Measurements from ENCODE around the gene ATP5F1E. TPM values are rescaled to one million over a fixed set of nuclear protein-coding genes. Genes with fewer than 3 reads are reported as not detected.

ATP5F1E gene
- total and polyA plus RNA-seq, 2 donors (not counting 3 experiments of a cell fraction or from before 2014, with no cell fraction given), result 29.0 to 107 TPM

DNA sequence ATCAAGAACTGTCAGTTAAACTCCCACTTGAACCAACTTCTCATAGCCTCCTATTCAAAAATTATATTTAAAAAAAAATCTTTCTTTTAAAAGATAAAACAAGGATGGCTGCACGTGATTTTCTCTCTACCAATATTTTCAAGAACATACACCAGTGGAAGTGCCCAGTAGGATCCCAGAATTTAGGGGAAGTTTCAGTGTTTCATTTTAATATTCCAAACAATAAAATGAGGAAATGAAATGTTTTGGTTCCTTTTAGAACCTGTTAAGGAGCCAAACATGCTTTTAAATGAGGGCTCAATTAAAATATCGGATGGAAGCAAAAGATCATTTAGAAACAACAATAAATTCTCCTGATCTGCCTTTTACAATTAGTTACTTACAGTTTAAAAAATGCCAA lies 36.9 kb upstream of the ATP5F1E start:
- H3K9me1 ChIP-seq (replicated peaks; ENCODE audit: control insufficient read depth, extremely low read depth, insufficient read depth, low read length), result no peaks in the 10 kb centered on the region
- POLR2A ChIA-PET, result no interaction called here
- H3K27ac ChIP-seq (ENCODE audit: insufficient read depth, low read depth, low read length), result no peak overlapping the region
- H3K9me3 ChIP-seq (replicated peaks; ENCODE audit: control insufficient read depth, insufficient read depth, low read length), result no peaks in the 10 kb centered on the region
- no peak overlapping the region for H3K9ac ChIP-seq (replicated peaks; ENCODE audit: extremely low read depth, insufficient read depth, low read length)
- no peaks in the 10 kb centered on the region for H3K36me3 ChIP-seq (ENCODE audit: control insufficient read depth in 2 of 2, extremely low read depth in 1 of 2, insufficient read depth in 2 of 2, low read length in 2 of 2)
- intact Hi-C loops (cut with micrococcal nuclease) (no loop called here), dilution Hi-C loops (cut with MboI; ENCODE audit: extremely low pct_ligation_motif_present, low sequenced_read_pairs) (no loop called here)
- H3K27me3 ChIP-seq (ENCODE audit: control insufficient read depth in 2 of 2, insufficient read depth in 2 of 2, low read length in 2 of 2), result peaks cover 7 to 39% of the 10 kb centered on the region in 2 experiments
- no peaks in the 10 kb centered on the region for H4K20me1 ChIP-seq (replicated peaks; ENCODE audit: control insufficient read depth, extremely low read depth, insufficient read depth, low read length)
- H2AFZ ChIP-seq (ENCODE audit: low read depth, low read length), result no peak overlapping the region
- FAIRE-seq (no peak), DNase-seq (ENCODE audit: low read depth, low spot score) (no peak)
- H3K4me3 ChIP-seq (replicated peaks in 1 of 3; ENCODE audit: insufficient read depth in 1 of 3, low read depth in 1 of 3, low read length in 3 of 3), result no peak overlapping the region
- no peak overlapping the region for H3K4me2 ChIP-seq (ENCODE audit: insufficient read depth, low read length)
- no TSS peak for BruUV-seq (replicated peaks)
- H3K4me1 ChIP-seq (ENCODE audit: control insufficient read depth, extremely low read depth, insufficient read depth, low read length), result peaks cover 2% of the 10 kb centered on the region
- H3K79me2 ChIP-seq (ENCODE audit: control insufficient read depth, insufficient read depth, low read length), result no peaks in the 10 kb centered on the region
- CTCF ChIA-PET, result no interaction called here
- TF ChIP-seq GATA2 (IDR thresholded peaks at IDR 0.05; ENCODE audit: insufficient read depth, insufficient read length, low read depth, low read length), result no peak
- TF ChIP-seq MYC (IDR thresholded peaks at IDR 0.05; ENCODE audit: low read depth, low read length), result no peak
- no peak for TF ChIP-seq MAX (IDR thresholded peaks at IDR 0.05; ENCODE audit: insufficient read depth, insufficient read length)
- TF ChIP-seq, protein P1, sequence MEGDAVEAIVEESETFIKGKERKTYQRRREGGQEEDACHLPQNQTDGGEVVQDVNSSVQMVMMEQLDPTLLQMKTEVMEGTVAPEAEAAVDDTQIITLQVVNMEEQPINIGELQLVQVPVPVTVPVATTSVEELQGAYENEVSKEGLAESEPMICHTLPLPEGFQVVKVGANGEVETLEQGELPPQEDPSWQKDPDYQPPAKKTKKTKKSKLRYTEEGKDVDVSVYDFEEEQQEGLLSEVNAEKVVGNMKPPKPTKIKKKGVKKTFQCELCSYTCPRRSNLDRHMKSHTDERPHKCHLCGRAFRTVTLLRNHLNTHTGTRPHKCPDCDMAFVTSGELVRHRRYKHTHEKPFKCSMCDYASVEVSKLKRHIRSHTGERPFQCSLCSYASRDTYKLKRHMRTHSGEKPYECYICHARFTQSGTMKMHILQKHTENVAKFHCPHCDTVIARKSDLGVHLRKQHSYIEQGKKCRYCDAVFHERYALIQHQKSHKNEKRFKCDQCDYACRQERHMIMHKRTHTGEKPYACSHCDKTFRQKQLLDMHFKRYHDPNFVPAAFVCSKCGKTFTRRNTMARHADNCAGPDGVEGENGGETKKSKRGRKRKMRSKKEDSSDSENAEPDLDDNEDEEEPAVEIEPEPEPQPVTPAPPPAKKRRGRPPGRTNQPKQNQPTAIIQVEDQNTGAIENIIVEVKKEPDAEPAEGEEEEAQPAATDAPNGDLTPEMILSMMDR (IDR thresholded peaks at IDR 0.05; ENCODE audit: extremely low read depth in 1 of 2, insufficient read depth in 1 of 2, low read depth in 1 of 2, low read length in 2 of 2), result no peak
- TF ChIP-seq POLR2AphosphoS5 (IDR thresholded peaks at IDR 0.05; ENCODE audit: insufficient read depth, low read depth, low read length), result no peak
- TF ChIP-seq FOS (IDR thresholded peaks at IDR 0.05; ENCODE audit: borderline replicate concordance, insufficient read depth, low read length), result no peak
- no peak for TF ChIP-seq POLR2A (IDR thresholded peaks at IDR 0.05; ENCODE audit: low read depth, low read length)
- TF ChIP-seq JUN (IDR thresholded peaks at IDR 0.05; ENCODE audit: borderline replicate concordance, insufficient read depth, insufficient read length, low read depth), result no peak
- no peak for TF ChIP-seq EZH2 (IDR thresholded peaks at IDR 0.05; ENCODE audit: borderline replicate concordance, low read depth, low read length, severe bottlenecking)

Measured in endothelial cell of umbilical vein (primary cell).